ENCODE measurements around the gene PALS2.

- TF ChIP-seq GATA2 (IDR thresholded peaks at IDR 0.05; ENCODE audit: low read depth, low read length) (no peak), GATA3 (IDR thresholded peaks at IDR 0.05; ENCODE audit: low read depth, low read length) (no peak)
Observed at GRCh38 chr7:24540956-24541355, 32.3 kb upstream of the PALS2 start.

All from SH-SY5Y (cell line).